Liver (tissue), 9 donors: Measurements from ENCODE around the gene FLOT1. TPM values are rescaled to one million over a fixed set of nuclear protein-coding genes. Genes with fewer than 3 reads are reported as not detected.
"Not testable (repeated sequence)": the region's sequence is repeated elsewhere in the genome, so short reads cannot be mapped to it uniquely, and the experiment has no call there.

Experiments
- DNase-seq: peaks from one replicate; pipeline ENCODE4 v3.0.0-alpha.2; 2017; ENCODE audit warnings: low spot score
- H3K27ac ChIP-seq, 2 donors: one replicate each; pipeline ENCODE4 v1.7.0; 2013; ENCODE audit warnings: inconsistent platforms in 2 of 2, low read length in 2 of 2, control low read depth in 1 of 2, low read depth in 1 of 2, mild to moderate bottlenecking in 1 of 2
- H3K27me3 ChIP-seq, 4 donors: one replicate each; pipeline versions ENCODE4 v1.6.1 to v1.7.0; 2013; ENCODE audit warnings: low read length in 3 of 4, inconsistent platforms in 1 of 4, mild to moderate bottlenecking in 1 of 4, moderate library complexity in 1 of 4; ENCODE audit not compliant: control insufficient read depth in 4 of 4, insufficient read depth in 4 of 4
- H3K36me3 ChIP-seq, 4 donors: one replicate each; pipeline versions ENCODE4 v1.6.1 to v1.7.0; 2013; ENCODE audit warnings: low read length in 3 of 4, mild to moderate bottlenecking in 3 of 4, low read depth in 1 of 4, moderate library complexity in 1 of 4; ENCODE audit not compliant: control insufficient read depth in 4 of 4, insufficient read depth in 3 of 4
- H3K4me1 ChIP-seq, 4 donors: one replicate each; pipeline versions ENCODE4 v1.6.1 to v1.7.0; 2013; ENCODE audit warnings: low read length in 3 of 4, mild to moderate bottlenecking in 3 of 4, moderate library complexity in 1 of 4; ENCODE audit not compliant: control insufficient read depth in 4 of 4, insufficient read depth in 4 of 4
- H3K4me3 ChIP-seq, 3 donors: one replicate each; pipeline versions ENCODE4 v1.6.1 to v1.7.0; 2013; ENCODE audit warnings: low read length in 3 of 3, control low read depth in 1 of 3, low read depth in 1 of 3, mild to moderate bottlenecking in 1 of 3
- H3K9ac ChIP-seq, 2 donors: one replicate each; pipeline ENCODE4 v1.7.0; 2013; ENCODE audit warnings: low read length in 2 of 2, mild to moderate bottlenecking in 2 of 2, moderate library complexity in 2 of 2, control low read depth in 1 of 2, low read depth in 1 of 2
- H3K9me3 ChIP-seq, 4 donors: one replicate each; pipeline versions ENCODE4 v1.6.1 to v1.7.0; 2013; ENCODE audit warnings: low read length in 3 of 4; ENCODE audit not compliant: control insufficient read depth in 4 of 4
- EGR1 ChIP-seq, 2 donors: IDR thresholded peaks; 2 replicates each; pipeline ENCODE4 v1.6.1; 2016 to 2018; ENCODE audit warnings: antibody characterized with exemption in 2 of 2, low read depth in 2 of 2
- FOXA1 ChIP-seq: IDR thresholded peaks from 2 replicates; pipeline ENCODE4 v1.6.1; 2016; ENCODE audit warnings: antibody characterized with exemption
- FOXA2 ChIP-seq: IDR thresholded peaks from 2 replicates; pipeline ENCODE4 v1.6.1; 2016; ENCODE audit warnings: antibody characterized with exemption
- GABPA ChIP-seq, 2 donors: IDR thresholded peaks in 1 of 2; conservative IDR thresholded peaks in 1 of 2; 2 replicates each; pipeline ENCODE4 v1.6.1; 2016; ENCODE audit warnings: antibody characterized with exemption in 2 of 2, mild to moderate bottlenecking in 1 of 2, moderate library complexity in 1 of 2
- HNF4A ChIP-seq, 2 donors: conservative IDR thresholded peaks; 2 replicates each; pipeline ENCODE4 v1.6.1; 2016; ENCODE audit warnings: antibody characterized with exemption in 2 of 2, mild to moderate bottlenecking in 2 of 2
- HNF4G ChIP-seq: IDR thresholded peaks from 2 replicates; pipeline ENCODE4 v1.6.1; 2016; ENCODE audit warnings: antibody characterized with exemption
- JUND ChIP-seq, 2 donors: IDR thresholded peaks; 2 replicates each; pipeline ENCODE4 v1.6.1; 2016; ENCODE audit warnings: antibody characterized with exemption in 2 of 2
- NR2F2 ChIP-seq: IDR thresholded peaks from 2 replicates; pipeline ENCODE4 v1.6.1; 2016; ENCODE audit warnings: antibody characterized with exemption
- RAD21 ChIP-seq, 2 donors: IDR thresholded peaks; 2 replicates each; pipeline ENCODE4 v1.6.1; 2016; ENCODE audit warnings: antibody characterized with exemption in 2 of 2, mild to moderate bottlenecking in 2 of 2
- RXRA ChIP-seq, 2 donors: IDR thresholded peaks; 2 replicates each; pipeline ENCODE4 v1.6.1; 2017 to 2018; ENCODE audit warnings: antibody characterized with exemption in 2 of 2, mild to moderate bottlenecking in 1 of 2
- SP1 ChIP-seq: IDR thresholded peaks from 2 replicates; pipeline ENCODE4 v1.6.1; 2018; ENCODE audit warnings: antibody characterized with exemption, mild to moderate bottlenecking
- TAF1 ChIP-seq: conservative IDR thresholded peaks from 2 replicates; pipeline ENCODE4 v1.6.1; 2016; ENCODE audit warnings: antibody characterized with exemption, mild to moderate bottlenecking
- YY1 ChIP-seq: IDR thresholded peaks from 2 replicates; pipeline ENCODE4 v1.6.1; 2016; ENCODE audit warnings: antibody characterized with exemption, mild to moderate bottlenecking
- WGBS: extraction: QIAGEN DNeasy Blood & Tissue Kit; methylation state at CpG from one replicate; pipeline ENCODE4 v1.1.7; 2013; 5-methylcytosine and 5-hydroxymethylcytosine counted together
- polyA plus RNA-seq, 2 donors: library from polyadenylated mRNA; stranded (reverse) in 1 of 2; unstranded in 1 of 2; fragments of 200-250 nt in 1 of 2; fragments of >200 nt in 1 of 2; fragmentation: Nextera tagmentation in 1 of 2; extraction: Ambion mirVana in 1 of 2; gene quantifications; one replicate each; pipeline versions ENCODE4 v1.2.1 to v1.2.3, GENCODE V29; 2013 to 2015
- total RNA-seq, 2 donors: library from RNA; depleted of rRNA; stranded (reverse); fragments of >200 nt; gene quantifications; one replicate each; pipeline ENCODE4 v1.2.3, GENCODE V29; 2014
- TF ChIP-seq, protein P1 (sequence below): IDR thresholded peaks from 2 replicates; pipeline ENCODE4 v1.6.1; 2016; ENCODE audit warnings: antibody characterized with exemption
- TF ChIP-seq, protein P2 (sequence below): fragments of 150-350 bp; IDR thresholded peaks from 2 replicates; pipeline ENCODE4 v1.5.1; 2017; ENCODE audit warnings: improper control_type of control experiment, low read depth, low read length; ENCODE audit not compliant: missing input control
- TF ChIP-seq, protein P3 (sequence below): IDR thresholded peaks from 2 replicates; pipeline ENCODE4 v1.6.1; 2016; ENCODE audit warnings: antibody characterized with exemption
- TF ChIP-seq, protein P4 (sequence below): IDR thresholded peaks from 2 replicates; pipeline ENCODE4 v1.6.1; 2016; ENCODE audit warnings: antibody characterized with exemption
- TF ChIP-seq, protein P5 (sequence below): IDR thresholded peaks from 2 replicates; pipeline ENCODE4 v1.6.1; 2016; ENCODE audit warnings: antibody characterized with exemption, mild to moderate bottlenecking
- donor health status: healthy.
- donor health status: healthy.
- donor health status: healthy.
- donor health status: healthy.
- donor health status: healthy.

FLOT1 gene
- total and polyA plus RNA-seq, 4 donors: 38.6 to 99.8 (median 59.5) TPM

DNA sequence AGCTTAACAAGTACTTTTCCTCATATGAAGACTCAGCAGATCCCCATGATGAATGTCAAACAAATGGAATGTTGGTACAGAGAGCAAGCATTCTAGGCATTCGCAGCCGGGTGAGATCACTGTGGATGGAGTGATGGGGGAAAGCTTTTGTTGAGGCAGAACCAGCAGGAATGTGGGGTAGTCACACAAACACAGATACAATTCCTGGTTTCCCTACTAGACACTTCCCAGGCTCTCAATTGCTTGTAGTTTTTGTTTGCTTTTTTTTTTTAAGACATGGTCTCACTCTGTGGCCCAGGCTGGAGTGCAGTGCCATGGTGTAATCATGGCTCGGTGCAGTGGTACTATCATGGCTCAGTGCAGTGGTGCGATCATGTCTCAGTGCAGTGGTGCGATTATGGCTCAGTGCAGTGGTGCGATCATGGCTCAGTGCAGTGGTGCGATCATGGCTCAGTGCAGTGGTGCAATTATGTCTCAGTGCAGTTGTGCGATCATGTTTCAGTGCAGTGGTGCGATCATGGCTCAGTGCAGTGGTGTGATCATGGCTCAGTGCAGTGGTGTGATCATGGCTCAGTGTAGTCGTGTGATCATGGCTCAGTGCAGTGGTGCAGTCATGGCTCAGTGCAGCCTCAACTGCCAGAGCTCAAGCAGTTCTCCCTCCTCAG is 17.2 kb upstream of the FLOT1 start:
- no peak for TF ChIP-seq SP1
- TF ChIP-seq RAD21 (IDR thresholded peaks at IDR 0.05): no peak
- no peak for TF ChIP-seq TAF1
- TF ChIP-seq, protein P1, sequence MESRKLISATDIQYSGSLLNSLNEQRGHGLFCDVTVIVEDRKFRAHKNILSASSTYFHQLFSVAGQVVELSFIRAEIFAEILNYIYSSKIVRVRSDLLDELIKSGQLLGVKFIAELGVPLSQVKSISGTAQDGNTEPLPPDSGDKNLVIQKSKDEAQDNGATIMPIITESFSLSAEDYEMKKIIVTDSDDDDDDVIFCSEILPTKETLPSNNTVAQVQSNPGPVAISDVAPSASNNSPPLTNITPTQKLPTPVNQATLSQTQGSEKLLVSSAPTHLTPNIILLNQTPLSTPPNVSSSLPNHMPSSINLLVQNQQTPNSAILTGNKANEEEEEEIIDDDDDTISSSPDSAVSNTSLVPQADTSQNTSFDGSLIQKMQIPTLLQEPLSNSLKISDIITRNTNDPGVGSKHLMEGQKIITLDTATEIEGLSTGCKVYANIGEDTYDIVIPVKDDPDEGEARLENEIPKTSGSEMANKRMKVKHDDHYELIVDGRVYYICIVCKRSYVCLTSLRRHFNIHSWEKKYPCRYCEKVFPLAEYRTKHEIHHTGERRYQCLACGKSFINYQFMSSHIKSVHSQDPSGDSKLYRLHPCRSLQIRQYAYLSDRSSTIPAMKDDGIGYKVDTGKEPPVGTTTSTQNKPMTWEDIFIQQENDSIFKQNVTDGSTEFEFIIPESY: no peak
- TF ChIP-seq, protein P2, sequence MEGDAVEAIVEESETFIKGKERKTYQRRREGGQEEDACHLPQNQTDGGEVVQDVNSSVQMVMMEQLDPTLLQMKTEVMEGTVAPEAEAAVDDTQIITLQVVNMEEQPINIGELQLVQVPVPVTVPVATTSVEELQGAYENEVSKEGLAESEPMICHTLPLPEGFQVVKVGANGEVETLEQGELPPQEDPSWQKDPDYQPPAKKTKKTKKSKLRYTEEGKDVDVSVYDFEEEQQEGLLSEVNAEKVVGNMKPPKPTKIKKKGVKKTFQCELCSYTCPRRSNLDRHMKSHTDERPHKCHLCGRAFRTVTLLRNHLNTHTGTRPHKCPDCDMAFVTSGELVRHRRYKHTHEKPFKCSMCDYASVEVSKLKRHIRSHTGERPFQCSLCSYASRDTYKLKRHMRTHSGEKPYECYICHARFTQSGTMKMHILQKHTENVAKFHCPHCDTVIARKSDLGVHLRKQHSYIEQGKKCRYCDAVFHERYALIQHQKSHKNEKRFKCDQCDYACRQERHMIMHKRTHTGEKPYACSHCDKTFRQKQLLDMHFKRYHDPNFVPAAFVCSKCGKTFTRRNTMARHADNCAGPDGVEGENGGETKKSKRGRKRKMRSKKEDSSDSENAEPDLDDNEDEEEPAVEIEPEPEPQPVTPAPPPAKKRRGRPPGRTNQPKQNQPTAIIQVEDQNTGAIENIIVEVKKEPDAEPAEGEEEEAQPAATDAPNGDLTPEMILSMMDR: no peak
- H3K27ac ChIP-seq: no peak overlapping the region
- H3K4me3 ChIP-seq: no peak overlapping the region
- WGBS: 96% methylated on average over 10 of the region's 10 CpGs
- no peak overlapping the region for H3K9ac ChIP-seq
- H3K27me3 ChIP-seq: no peaks in the 10 kb centered on the region
- no peak for DNase-seq
- no peaks in the 10 kb centered on the region for H3K36me3 ChIP-seq
- H3K9me3 ChIP-seq: no peaks in the 10 kb centered on the region
- H3K4me1 ChIP-seq: peaks cover 2 to 14% (median 9%) of the 10 kb centered on the region in 4 donors

DNA sequence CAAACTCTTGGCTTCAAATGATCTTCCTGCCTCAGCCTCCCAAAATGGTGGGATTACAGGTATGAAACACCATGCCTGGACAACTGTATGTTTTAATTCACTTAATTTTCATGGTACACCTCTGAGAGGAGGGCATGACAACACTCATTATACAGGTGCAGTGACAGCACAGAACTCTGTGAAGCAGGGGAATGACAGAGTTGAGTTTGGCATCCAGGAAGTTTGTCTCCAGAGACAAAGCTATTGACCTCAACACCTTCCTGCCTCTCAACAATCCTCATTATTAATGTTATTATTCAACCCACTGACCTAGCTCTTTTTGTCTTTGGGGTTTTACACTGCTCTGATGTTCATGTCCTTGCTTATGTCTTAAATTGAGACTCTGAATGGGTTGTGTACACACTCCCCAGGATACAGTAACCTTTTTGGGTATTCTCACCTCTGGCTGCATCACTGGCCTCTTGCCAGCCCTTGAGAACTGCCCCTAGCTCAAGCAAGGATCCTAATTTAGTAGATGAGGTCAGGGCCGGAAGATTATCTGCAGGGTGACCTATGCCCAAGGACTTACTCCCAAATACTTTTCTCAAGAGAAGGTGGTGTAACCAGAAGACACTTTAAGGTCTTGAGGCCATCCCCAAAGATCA is 14.9 kb upstream of the FLOT1 start:
- H3K4me3 ChIP-seq: no peak overlapping the region
- no peaks in the 10 kb centered on the region for H3K27me3 ChIP-seq
- no peak overlapping the region for H3K27ac ChIP-seq
- no peaks in the 10 kb centered on the region for H3K9me3 ChIP-seq
- WGBS: 98% methylated on average over 1 of the region's 1 CpG
- TF ChIP-seq, protein P3, sequence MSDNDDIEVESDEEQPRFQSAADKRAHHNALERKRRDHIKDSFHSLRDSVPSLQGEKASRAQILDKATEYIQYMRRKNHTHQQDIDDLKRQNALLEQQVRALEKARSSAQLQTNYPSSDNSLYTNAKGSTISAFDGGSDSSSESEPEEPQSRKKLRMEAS: no peak
- TF ChIP-seq EGR1 (IDR thresholded peaks at IDR 0.05; ENCODE audit: low read depth in 2 of 2) (no peak), JUND (IDR thresholded peaks at IDR 0.05) (no peak), NR2F2 (no peak), GABPA (IDR thresholded peaks at IDR 0.05 in 1 of 2, conservative IDR thresholded peaks at IDR 0.05 in 1 of 2) (no peak), SP1 (no peak), FOXA1 (no peak), YY1 (no peak), TAF1 (no peak), HNF4A (conservative IDR thresholded peaks at IDR 0.05) (no peak), RAD21 (IDR thresholded peaks at IDR 0.05) (no peak), RXRA (IDR thresholded peaks at IDR 0.05) (no peak), HNF4G (no peak), FOXA2 (no peak)
- TF ChIP-seq, protein P1: no peak
- TF ChIP-seq, protein P4, sequence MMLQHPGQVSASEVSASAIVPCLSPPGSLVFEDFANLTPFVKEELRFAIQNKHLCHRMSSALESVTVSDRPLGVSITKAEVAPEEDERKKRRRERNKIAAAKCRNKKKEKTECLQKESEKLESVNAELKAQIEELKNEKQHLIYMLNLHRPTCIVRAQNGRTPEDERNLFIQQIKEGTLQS: no peak
- TF ChIP-seq, protein P5, sequence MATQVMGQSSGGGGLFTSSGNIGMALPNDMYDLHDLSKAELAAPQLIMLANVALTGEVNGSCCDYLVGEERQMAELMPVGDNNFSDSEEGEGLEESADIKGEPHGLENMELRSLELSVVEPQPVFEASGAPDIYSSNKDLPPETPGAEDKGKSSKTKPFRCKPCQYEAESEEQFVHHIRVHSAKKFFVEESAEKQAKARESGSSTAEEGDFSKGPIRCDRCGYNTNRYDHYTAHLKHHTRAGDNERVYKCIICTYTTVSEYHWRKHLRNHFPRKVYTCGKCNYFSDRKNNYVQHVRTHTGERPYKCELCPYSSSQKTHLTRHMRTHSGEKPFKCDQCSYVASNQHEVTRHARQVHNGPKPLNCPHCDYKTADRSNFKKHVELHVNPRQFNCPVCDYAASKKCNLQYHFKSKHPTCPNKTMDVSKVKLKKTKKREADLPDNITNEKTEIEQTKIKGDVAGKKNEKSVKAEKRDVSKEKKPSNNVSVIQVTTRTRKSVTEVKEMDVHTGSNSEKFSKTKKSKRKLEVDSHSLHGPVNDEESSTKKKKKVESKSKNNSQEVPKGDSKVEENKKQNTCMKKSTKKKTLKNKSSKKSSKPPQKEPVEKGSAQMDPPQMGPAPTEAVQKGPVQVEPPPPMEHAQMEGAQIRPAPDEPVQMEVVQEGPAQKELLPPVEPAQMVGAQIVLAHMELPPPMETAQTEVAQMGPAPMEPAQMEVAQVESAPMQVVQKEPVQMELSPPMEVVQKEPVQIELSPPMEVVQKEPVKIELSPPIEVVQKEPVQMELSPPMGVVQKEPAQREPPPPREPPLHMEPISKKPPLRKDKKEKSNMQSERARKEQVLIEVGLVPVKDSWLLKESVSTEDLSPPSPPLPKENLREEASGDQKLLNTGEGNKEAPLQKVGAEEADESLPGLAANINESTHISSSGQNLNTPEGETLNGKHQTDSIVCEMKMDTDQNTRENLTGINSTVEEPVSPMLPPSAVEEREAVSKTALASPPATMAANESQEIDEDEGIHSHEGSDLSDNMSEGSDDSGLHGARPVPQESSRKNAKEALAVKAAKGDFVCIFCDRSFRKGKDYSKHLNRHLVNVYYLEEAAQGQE: no peak
- no peaks in the 10 kb centered on the region for H3K4me1 ChIP-seq
- DNase-seq: no peak
- H3K9ac ChIP-seq: no peak overlapping the region
- no peaks in the 10 kb centered on the region for H3K36me3 ChIP-seq

DNA sequence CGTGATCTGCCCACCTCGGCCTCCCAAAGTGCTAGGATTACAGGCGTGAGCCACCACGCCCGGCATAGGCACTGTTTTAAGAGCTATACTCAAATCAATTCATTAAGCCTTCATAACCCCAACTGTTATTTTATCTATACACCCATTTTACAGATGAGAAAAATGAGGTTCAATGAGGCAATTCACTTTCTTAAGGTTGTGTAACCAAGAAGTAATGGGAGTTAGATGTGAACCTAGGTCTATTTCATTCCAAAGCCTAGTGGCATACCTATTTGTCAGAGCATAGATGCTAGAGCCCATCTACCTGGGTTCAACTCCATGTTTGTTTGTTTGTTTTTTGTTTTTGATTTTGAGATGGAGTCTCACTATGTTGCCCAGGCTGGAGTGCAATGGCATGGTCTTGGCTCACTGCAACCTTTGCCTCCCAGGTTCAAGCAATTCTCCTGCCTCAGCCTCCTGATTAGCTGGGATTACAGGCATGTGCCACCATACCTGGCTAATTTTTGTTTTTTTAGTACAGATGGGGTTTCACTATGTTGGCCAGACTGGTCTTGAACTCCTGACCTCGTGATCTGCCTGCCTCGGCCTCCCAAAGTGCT is 14.0 kb upstream of the FLOT1 start:
- not testable (repeated sequence) for H3K27ac ChIP-seq, H3K36me3 ChIP-seq, DNase-seq, H3K9me3 ChIP-seq, H3K27me3 ChIP-seq, H3K9ac ChIP-seq, H3K4me1 ChIP-seq, H3K4me3 ChIP-seq
- 91% methylated on average over 7 of the region's 7 CpGs for WGBS
